Progenitor cell of endocrine pancreas (in vitro differentiated cells): ENCODE data around the gene TTR. TPM values are rescaled to one million over a fixed set of nuclear protein-coding genes. Genes with fewer than 3 reads are reported as not detected.

Source experiments
- DNase-seq: peaks from one replicate; pipeline ENCODE4 v3.0.0; 2021; ENCODE audit warnings: low spot score; ENCODE audit not compliant: unreplicated experiment
- H3K27ac Mint-ChIP-seq: 2 replicates; pipeline ENCODE4 v1.8.0; 2021; ENCODE audit warnings: mild to moderate bottlenecking, moderate library complexity, mixed read lengths
- H3K27me3 Mint-ChIP-seq: 2 replicates; pipeline ENCODE4 v1.8.0; 2021; ENCODE audit warnings: mixed read lengths
- H3K36me3 Mint-ChIP-seq: 2 replicates; pipeline ENCODE4 v1.8.0; 2022; ENCODE audit warnings: mixed read lengths; ENCODE audit not compliant: insufficient read depth
- H3K4me1 Mint-ChIP-seq: 2 replicates; pipeline ENCODE4 v1.8.0; 2021; ENCODE audit warnings: low read depth, mixed read lengths
- H3K4me3 Mint-ChIP-seq: 2 replicates; pipeline ENCODE4 v1.8.0; 2021; ENCODE audit warnings: low read depth, mild to moderate bottlenecking, moderate library complexity, mixed read lengths
- H3K9me3 Mint-ChIP-seq: 2 replicates; pipeline ENCODE4 v1.8.0; 2021; ENCODE audit warnings: low read depth, mixed read lengths
- total RNA-seq: library from RNA; stranded (reverse); gene quantifications from 2 replicates; pipeline ENCODE4 v1.2.1, GENCODE V29; 2021
- TF ChIP-seq, protein P1 (sequence below): fragments of 200-600 bp; sonication (generic); IDR thresholded peaks from one replicate; pipeline ENCODE4 v1.5.0; 2021; ENCODE audit warnings: antibody characterized with exemption, mild to moderate bottlenecking; ENCODE audit not compliant: unreplicated experiment

The TTR gene
- total RNA-seq, 1 donor from 2014 or later: 150 TPM

DNA sequence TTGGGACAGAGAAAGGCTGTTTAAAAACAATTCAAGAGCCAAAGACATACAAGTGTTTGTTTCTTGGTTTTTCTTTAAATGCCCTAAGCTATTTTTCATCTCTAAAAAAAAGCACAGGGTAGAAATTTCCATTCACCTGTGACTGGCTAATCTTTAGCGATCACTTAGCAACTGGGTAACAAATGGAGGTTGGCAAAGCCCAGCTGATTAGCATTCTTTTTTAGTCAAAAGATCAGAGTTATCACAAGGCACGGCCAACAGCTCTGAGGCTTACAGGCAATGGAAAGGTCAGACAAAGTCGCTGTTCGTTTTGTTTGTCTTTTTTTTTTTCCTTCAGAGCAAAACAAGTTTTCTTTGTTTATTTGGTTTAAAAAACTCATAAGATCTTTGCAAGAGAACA, 29.0 kb upstream of the TTR start:
- Mint-ChIP-seq H3K4me3 (no peak overlapping the region), H3K4me1 (peaks cover 29% of the 10 kb centered on the region), H3K27ac (no peak overlapping the region), H3K9me3 (no peaks in the 10 kb centered on the region), H3K27me3 (no peaks in the 10 kb centered on the region), H3K36me3 (no peaks in the 10 kb centered on the region)
- DNase-seq: no peak
- TF ChIP-seq, protein P1, sequence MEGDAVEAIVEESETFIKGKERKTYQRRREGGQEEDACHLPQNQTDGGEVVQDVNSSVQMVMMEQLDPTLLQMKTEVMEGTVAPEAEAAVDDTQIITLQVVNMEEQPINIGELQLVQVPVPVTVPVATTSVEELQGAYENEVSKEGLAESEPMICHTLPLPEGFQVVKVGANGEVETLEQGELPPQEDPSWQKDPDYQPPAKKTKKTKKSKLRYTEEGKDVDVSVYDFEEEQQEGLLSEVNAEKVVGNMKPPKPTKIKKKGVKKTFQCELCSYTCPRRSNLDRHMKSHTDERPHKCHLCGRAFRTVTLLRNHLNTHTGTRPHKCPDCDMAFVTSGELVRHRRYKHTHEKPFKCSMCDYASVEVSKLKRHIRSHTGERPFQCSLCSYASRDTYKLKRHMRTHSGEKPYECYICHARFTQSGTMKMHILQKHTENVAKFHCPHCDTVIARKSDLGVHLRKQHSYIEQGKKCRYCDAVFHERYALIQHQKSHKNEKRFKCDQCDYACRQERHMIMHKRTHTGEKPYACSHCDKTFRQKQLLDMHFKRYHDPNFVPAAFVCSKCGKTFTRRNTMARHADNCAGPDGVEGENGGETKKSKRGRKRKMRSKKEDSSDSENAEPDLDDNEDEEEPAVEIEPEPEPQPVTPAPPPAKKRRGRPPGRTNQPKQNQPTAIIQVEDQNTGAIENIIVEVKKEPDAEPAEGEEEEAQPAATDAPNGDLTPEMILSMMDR: no peak

- DNase-seq: no peak
- no peaks in the 10 kb centered on the region for H3K27me3 Mint-ChIP-seq
- no peaks in the 10 kb centered on the region for H3K9me3 Mint-ChIP-seq
- no peak overlapping the region for H3K27ac Mint-ChIP-seq
- peaks cover 29% of the 10 kb centered on the region for H3K4me1 Mint-ChIP-seq
- H3K36me3 Mint-ChIP-seq: no peaks in the 10 kb centered on the region
- no peak overlapping the region for H3K4me3 Mint-ChIP-seq
- TF ChIP-seq, protein P1: peak; percentile 42
Measured at GRCh38 chr18:31563778-31564177, 27.9 kb upstream of the TTR start.

- Mint-ChIP-seq H3K4me1 (peaks cover 29% of the 10 kb centered on the region), H3K36me3 (no peaks in the 10 kb centered on the region), H3K27me3 (no peaks in the 10 kb centered on the region), H3K4me3 (no peak overlapping the region), H3K9me3 (no peaks in the 10 kb centered on the region), H3K27ac (no peak overlapping the region)
- TF ChIP-seq, protein P1: no peak
- no peak for DNase-seq
Measured at GRCh38 chr18:31565345-31565744, 26.3 kb upstream of the TTR start.

DNA sequence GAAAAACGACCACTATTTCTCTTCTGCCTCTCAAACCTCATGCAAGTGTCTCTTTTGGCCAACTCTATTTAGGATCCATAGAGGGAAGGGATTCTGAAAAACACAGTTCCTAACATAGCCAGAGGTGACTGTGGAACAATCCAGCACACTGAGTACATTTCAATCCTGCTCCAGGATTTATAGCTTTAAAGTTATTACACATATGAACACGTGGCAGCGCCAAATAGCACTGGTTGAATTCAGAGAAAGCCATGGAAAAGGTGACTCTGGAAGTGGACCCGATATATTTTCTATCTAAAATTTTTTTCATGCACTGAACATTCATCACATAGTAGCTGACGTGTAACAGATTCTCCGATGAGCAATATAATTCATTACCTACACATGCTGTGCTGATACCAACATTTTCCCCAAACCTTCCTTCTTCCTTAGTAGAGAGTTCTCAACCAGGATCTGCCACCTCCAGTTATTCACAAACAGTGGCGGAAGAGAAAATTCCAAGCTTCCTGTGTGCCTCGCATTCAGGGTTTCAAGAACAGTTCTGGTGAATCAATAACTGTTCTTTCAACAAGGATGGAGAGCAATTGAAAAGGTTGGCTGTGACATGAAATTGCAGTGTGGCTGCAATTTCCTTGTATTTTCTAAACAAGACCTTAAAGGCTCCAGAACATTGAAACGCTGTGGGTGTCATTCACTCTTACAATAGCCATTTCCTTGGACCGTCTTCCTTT, 25.7 kb upstream of the TTR start:
- no peaks in the 10 kb centered on the region for H3K27me3 Mint-ChIP-seq
- peaks cover 29% of the 10 kb centered on the region for H3K4me1 Mint-ChIP-seq

DNA sequence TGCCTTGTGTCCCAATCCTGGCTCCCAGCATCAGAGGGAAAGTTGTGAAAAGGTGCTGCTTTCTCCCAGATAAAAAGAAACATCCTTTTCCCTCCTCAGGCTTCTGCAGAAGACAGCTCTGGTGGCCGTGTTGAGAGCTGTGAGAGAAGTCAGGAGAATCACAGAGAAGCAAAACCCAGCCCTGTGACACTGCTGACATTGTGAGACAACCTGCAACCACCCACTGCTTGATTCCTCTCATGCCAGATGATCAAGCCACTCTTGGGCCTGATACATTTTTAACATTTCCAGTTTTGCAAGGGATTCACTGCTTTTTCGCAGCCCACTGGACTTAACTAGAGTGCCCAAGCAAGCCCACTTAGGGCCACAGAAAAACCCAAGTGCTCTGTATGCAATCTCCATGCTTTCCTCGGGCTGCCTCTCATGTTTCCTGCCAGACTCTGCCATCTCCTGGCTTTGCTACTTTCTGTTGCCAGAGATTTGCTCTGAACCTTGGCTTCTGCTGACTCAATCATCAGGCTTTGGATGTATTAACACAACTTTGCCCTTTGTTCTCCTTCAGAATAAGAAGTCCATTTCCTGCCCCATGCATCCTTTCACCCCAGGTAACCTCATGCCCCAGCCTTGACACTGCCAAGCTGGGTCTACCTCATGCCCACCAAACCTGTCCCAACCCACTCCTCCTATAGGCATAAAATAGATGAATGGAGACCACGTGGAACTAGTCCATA, 24.9 kb upstream of the TTR start:
- no peaks in the 10 kb centered on the region for H3K9me3 Mint-ChIP-seq
- peak overlapping the region; percentile 4 for H3K27ac Mint-ChIP-seq
- no peaks in the 10 kb centered on the region for H3K36me3 Mint-ChIP-seq
- peaks cover under 1% of the 10 kb centered on the region for H3K27me3 Mint-ChIP-seq
- TF ChIP-seq, protein P1: no peak
- DNase-seq: no peak
- no peak overlapping the region for H3K4me3 Mint-ChIP-seq
- H3K4me1 Mint-ChIP-seq: peaks cover 29% of the 10 kb centered on the region

More for the DNA sequence above, 25.7 kb upstream of the TTR start:
- H3K36me3 Mint-ChIP-seq: no peaks in the 10 kb centered on the region
- TF ChIP-seq, protein P1: no peak
- no peak overlapping the region for H3K27ac Mint-ChIP-seq
- H3K4me3 Mint-ChIP-seq: no peak overlapping the region
- DNase-seq: no peak
- no peaks in the 10 kb centered on the region for H3K9me3 Mint-ChIP-seq
